Mesenteric fat pad (tissue), 1 donor: ENCODE results near the gene CD180. TPM values are rescaled to one million over a fixed set of nuclear protein-coding genes. Genes with fewer than 3 reads are reported as not detected.

Experiments
- DNase-seq: peaks from one replicate; pipeline ENCODE4 v3.0.0-alpha.2; 2020; ENCODE audit warnings: low spot score
- total RNA-seq: library from RNA; stranded (reverse); fragmentation: NEBNext Ultra II Directional; extraction: Animal tissue kit (Norgen Biotek cat#: 25700); gene quantifications from one replicate; pipeline ENCODE4 v1.2.1, GENCODE V29; 2021
- donor health status: DM: yes; HTN: yes; CAD: no.

CD180 gene
- total RNA-seq, 1 donor from 2014 or later = 2.6 TPM

- no peak for DNase-seq
These were observed 33.3 kb downstream of the CD180 start for GRCh38 chr5:67163231-67163756.

- no peak for DNase-seq
These were observed 34.8 kb downstream of the CD180 start for GRCh38 chr5:67161767-67162166.

GRCh38 chr5:67160985-67161384, 35.6 kb downstream of the CD180 start:
- no peak for DNase-seq

GRCh38 chr5:67160272-67160671, 36.3 kb downstream of the CD180 start:
- no peak for DNase-seq

GRCh38 chr5:67156976-67157583, 39.5 kb downstream of the CD180 start:
- DNase-seq = no peak

GRCh38 chr5:67154556-67155206, 41.9 kb downstream of the CD180 start:
- DNase-seq = no peak

GRCh38 chr5:67153292-67153691, 43.3 kb downstream of the CD180 start:
- no peak for DNase-seq

- DNase-seq = no peak
These were observed 44.2 kb downstream of the CD180 start for GRCh38 chr5:67152400-67152799.

GRCh38 chr5:67149951-67150523, 46.6 kb downstream of the CD180 start:
- DNase-seq = no peak

- no peak for DNase-seq
These were observed 47.3 kb downstream of the CD180 start for GRCh38 chr5:67149057-67149950.

- no peak for DNase-seq
These were observed 48.8 kb downstream of the CD180 start for GRCh38 chr5:67147760-67148159.

GRCh38 chr5:67146981-67147380, 49.6 kb downstream of the CD180 start:
- no peak for DNase-seq

GRCh38 chr5:67146574-67146973, 50.0 kb downstream of the CD180 start:
- DNase-seq = no peak

- no peak for DNase-seq
These were observed 52.4 kb downstream of the CD180 start for GRCh38 chr5:67144183-67144639.

GRCh38 chr5:67143549-67143948, 53.0 kb downstream of the CD180 start:
- no peak for DNase-seq

GRCh38 chr5:67142816-67143215, 53.8 kb downstream of the CD180 start:
- DNase-seq = no peak

- no peak for DNase-seq
These were observed 55.0 kb downstream of the CD180 start for GRCh38 chr5:67141644-67142043.

GRCh38 chr5:67140413-67140812, 56.2 kb downstream of the CD180 start:
- DNase-seq = no peak

- DNase-seq = no peak
These were observed 57.6 kb downstream of the CD180 start for GRCh38 chr5:67139030-67139429.

GRCh38 chr5:67135381-67135984, 61.1 kb downstream of the CD180 start:
- no peak for DNase-seq

- DNase-seq = no peak
These were observed 62.8 kb downstream of the CD180 start for GRCh38 chr5:67133776-67134175.
